ENCODE data around the gene ITGB5.
"Not testable (repeated sequence)": the region's sequence is repeated elsewhere in the genome, so short reads cannot be mapped to it uniquely, and the experiment has no call there.

ITGB5 gene

GRCh38 chr3:124832782-124833709, 54.1 kb downstream of the ITGB5 start:
- DNase-seq = no peak

GRCh38 chr3:124831628-124832199, 55.5 kb downstream of the ITGB5 start:
- no peak for DNase-seq

GRCh38 chr3:124829819-124830554, 57.2 kb downstream of the ITGB5 start:
- no peak for DNase-seq

GRCh38 chr3:124829178-124829818, 57.9 kb downstream of the ITGB5 start:
- no peak for DNase-seq

GRCh38 chr3:124827476-124828206, 59.5 kb downstream of the ITGB5 start:
- DNase-seq = not testable (repeated sequence)

GRCh38 chr3:124826703-124827102, 60.5 kb downstream of the ITGB5 start:
- no peak for DNase-seq

- DNase-seq = no peak
Measured at GRCh38 chr3:124824286-124824915, 62.8 kb downstream of the ITGB5 start.

- no peak for DNase-seq
Measured at GRCh38 chr3:124823648-124824047, 63.5 kb downstream of the ITGB5 start.

DNA sequence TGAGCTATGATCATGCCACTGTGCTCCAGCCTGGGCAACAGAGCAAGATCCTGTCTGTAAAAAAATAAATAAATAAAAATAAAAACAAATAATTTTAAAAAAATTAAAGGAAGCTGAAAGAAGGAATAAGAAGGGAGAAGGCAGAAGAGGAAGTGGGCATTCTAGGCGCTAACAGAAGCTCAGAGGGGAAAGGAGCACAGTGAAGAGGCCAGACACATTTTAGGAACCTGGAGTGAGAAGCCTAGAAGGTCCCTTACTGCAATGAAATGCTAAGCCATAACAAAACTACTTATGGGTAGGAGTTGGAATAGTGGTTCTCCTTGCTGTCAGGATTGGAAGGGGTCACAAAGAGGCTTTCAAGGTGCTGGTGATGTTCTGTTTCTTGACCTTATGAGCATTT, 64.0 kb downstream of the ITGB5 start:
- no peak for DNase-seq

DNA sequence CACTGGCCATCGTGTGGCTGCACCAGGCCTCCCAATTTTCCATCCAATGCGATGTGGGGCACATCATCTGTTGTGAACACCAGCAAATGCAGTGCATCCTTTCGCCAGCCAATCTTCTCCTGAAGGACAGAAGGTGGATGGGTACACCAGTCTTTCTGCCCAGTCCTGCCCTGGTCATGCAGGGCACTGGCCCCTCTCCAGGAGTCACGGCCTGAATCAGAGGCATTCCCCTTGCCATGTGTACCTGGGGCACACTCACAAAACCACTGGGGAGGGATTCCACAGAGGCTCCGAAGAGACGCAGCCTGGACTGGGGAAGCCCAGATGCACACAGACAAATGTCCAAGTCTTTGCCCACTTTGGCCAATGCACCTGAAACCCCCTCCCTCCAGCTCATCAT, 65.8 kb downstream of the ITGB5 start:
- no peak for DNase-seq

GRCh38 chr3:124818398-124819091, 68.6 kb downstream of the ITGB5 start:
- no peak for DNase-seq

GRCh38 chr3:124817079-124817478, 70.1 kb downstream of the ITGB5 start:
- no peak for DNase-seq

DNA sequence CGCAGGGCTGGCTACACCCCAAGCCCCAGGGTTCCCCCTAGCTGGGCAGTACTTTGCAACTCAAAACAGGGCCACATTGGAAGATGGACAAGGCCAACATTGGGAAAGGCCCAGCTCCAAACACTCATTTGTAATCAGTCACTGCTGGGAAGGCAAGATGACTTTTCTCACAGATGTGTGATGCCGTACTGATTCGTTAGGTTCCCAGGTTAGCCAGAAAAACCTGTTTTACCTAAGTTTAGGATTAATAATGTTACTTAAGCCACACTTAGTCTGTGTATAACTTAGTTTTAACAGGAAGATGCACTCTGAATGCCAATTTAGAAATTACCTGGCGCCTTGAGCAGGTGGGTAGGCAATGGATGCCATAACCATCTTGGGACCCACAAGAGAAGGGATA, 71.0 kb downstream of the ITGB5 start:
- DNase-seq = no peak

DNA sequence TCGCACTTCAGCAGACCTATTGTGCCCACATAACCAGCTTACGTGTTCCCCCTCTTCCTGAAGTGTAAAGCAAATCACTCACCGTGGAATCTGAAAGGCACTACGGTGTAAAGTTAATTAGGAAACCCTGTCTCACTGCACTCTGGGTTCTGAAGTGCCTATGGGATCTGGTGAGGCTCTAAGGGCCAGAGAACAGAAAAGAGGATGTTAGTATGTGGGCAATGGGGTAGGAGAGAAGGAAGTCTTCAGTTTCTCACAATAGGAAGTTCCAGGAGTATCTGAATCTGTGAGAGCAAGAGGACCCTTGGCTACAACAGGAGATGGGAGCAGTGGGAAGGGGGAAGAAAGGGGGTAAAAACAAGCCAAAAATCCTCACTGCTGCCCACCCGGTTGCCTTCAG, 71.4 kb downstream of the ITGB5 start:
- DNase-seq = no peak

- no peak for DNase-seq
Measured at GRCh38 chr3:124814620-124815421, 72.3 kb downstream of the ITGB5 start.

DNA sequence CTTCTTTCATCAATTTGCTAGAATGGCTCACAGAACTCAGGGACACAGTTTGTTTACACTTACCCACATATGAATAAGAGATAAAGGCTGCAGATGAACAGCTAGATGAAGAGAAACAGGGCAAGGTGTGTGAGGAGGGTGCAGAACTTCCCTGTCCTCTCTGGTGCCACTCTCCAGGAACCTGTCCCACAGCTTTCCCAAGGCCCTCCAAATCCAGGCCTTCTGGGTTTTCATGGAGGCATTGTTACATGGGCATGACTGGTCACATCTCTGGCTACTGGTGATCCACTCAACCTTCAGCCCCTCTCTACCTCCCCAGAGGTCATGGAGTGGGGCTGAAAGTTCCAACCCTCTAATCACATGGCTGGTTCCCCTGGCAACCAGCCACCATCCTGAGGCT, 73.6 kb downstream of the ITGB5 start:
- no peak for DNase-seq

- no peak for DNase-seq
Measured at GRCh38 chr3:124812291-124813265, 74.6 kb downstream of the ITGB5 start.

- DNase-seq = no peak
Measured at GRCh38 chr3:124811436-124811835, 75.7 kb downstream of the ITGB5 start.

GRCh38 chr3:124810970-124811369, 76.2 kb downstream of the ITGB5 start:
- DNase-seq = no peak
